Fibroblast of lung (primary cell): Measurements from ENCODE around the gene NUP93. TPM values are rescaled to one million over a fixed set of nuclear protein-coding genes. Genes with fewer than 3 reads are reported as not detected.

Experiments
- DNase-seq, 2 donors: peaks; one replicate each; pipeline versions ENCODE4 v3.0.0 to v3.0.0-alpha.2; 2010; ENCODE audit warnings: low read depth in 2 of 2
- H2AFZ ChIP-seq: 2 replicates; pipeline ENCODE4 v1.5.1; 2012; ENCODE audit warnings: low read length, control low read depth, inconsistent platforms
- H3K27ac ChIP-seq: 2 replicates; pipeline ENCODE4 v1.5.1; 2011; ENCODE audit warnings: low read length, control low read depth; ENCODE audit not compliant: insufficient read depth
- H3K27me3 ChIP-seq: 2 replicates; pipeline ENCODE4 v1.5.1; 2011; ENCODE audit warnings: mild to moderate bottlenecking, low read length; ENCODE audit not compliant: control insufficient read depth, insufficient read depth
- H3K36me3 ChIP-seq: 2 replicates; pipeline ENCODE4 v1.5.1; 2011; ENCODE audit warnings: low read length; ENCODE audit not compliant: control insufficient read depth, insufficient read depth
- H3K4me1 ChIP-seq: 2 replicates; pipeline ENCODE4 v1.5.1; 2011; ENCODE audit warnings: low read length; ENCODE audit not compliant: control insufficient read depth, insufficient read depth; ENCODE audit errors: extremely low read depth
- H3K4me2 ChIP-seq: 2 replicates; pipeline ENCODE4 v1.5.1; 2011; ENCODE audit warnings: low read length, control low read depth; ENCODE audit not compliant: insufficient read depth; ENCODE audit errors: extremely low read depth
- H3K4me3 ChIP-seq, 4 experiments: fragments of 200-600 bp in 1 of 4; sonication (generic) in 1 of 4; replicated peaks in 1 of 4; 2 replicates each; pipeline ENCODE4 v1.5.1; 2011 to 2016; ENCODE audit warnings: low read length in 4 of 4, low read depth in 3 of 4, mild to moderate bottlenecking in 3 of 4, control low read depth in 2 of 4, inconsistent platforms in 1 of 4, mixed read lengths in 1 of 4; ENCODE audit not compliant: insufficient read depth in 1 of 4; ENCODE audit errors: control extremely low read depth in 1 of 4
- H3K79me2 ChIP-seq: 2 replicates; pipeline ENCODE4 v1.5.1; 2012; ENCODE audit warnings: mild to moderate bottlenecking, low read length, inconsistent platforms; ENCODE audit not compliant: control insufficient read depth, insufficient read depth
- H3K9ac ChIP-seq: 2 replicates; pipeline ENCODE4 v1.5.1; 2011; ENCODE audit warnings: mild to moderate bottlenecking, low read length, control low read depth; ENCODE audit not compliant: insufficient read depth
- H3K9me3 ChIP-seq: 2 replicates; pipeline ENCODE4 v1.5.1; 2012; ENCODE audit warnings: low read depth, low read length; ENCODE audit not compliant: control insufficient read depth, insufficient read depth
- H4K20me1 ChIP-seq: 2 replicates; pipeline ENCODE4 v1.5.1; 2011; ENCODE audit warnings: low read length; ENCODE audit not compliant: control insufficient read depth, insufficient read depth; ENCODE audit errors: extremely low read depth
- EZH2 ChIP-seq: IDR thresholded peaks from 2 replicates; pipeline ENCODE4 v1.5.1; 2012; ENCODE audit warnings: low read length, control low read depth, mild to moderate bottlenecking; ENCODE audit errors: missing control alignments
- polyA plus RNA-seq, 2 donors: library from polyadenylated mRNA; depleted of rRNA in 1 of 2; stranded (reverse) in 1 of 2; unstranded in 1 of 2; fragments of >200 nt; gene quantifications; 2 replicates each; pipeline ENCODE4 v1.2.1, GENCODE V29; 2011 to 2012; ENCODE audit warnings: missing spikeins in 1 of 2
- total RNA-seq: library from RNA; depleted of rRNA; stranded (reverse); fragments of >200 nt; gene quantifications from 2 replicates; pipeline ENCODE4 v1.2.1, GENCODE V29; 2014
- TF ChIP-seq, protein P1 (sequence below), 2 donors: IDR thresholded peaks in 1 of 2; conservative IDR thresholded peaks in 1 of 2; 1 replicate in 1 of 2; 2 replicates in 1 of 2; pipeline ENCODE4 v1.5.1; 2011 to 2012; ENCODE audit warnings: low read length in 2 of 2, control low read depth in 1 of 2, inconsistent platforms in 1 of 2, low read depth in 1 of 2, mild to moderate bottlenecking in 1 of 2

NUP93 gene
- total and polyA plus RNA-seq, 2 donors (not counting 1 experiment from before 2014, with no cell fraction given) = 37.6 to 42.9 TPM

DNA sequence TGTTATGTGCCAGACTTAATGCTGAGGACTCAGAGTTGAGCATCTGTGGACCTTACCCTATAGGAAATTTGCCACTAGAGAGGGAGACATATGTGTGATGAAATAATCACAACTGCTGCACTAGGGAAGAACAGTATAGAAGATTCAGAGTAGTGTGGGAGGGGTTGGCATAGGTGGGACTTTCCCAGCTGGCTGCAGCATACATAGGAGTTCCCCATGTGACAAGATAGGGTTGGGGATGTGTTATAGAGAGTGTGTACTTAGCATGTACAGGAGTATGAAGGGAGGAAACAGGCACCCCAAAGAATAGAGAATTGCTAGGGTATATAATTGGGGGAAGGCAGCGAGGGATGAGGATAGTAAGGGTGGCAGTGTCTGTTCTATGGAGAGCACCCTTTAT, 2.9 kb downstream of the NUP93 start:
- Histone ChIP-seq H3K4me1 (peaks cover 4% of the 10 kb centered on the region), H3K27me3 (no peaks in the 10 kb centered on the region), H3K4me2 (no peak overlapping the region), H3K36me3 (no peaks in the 10 kb centered on the region), H3K79me2 (peaks cover 61% of the 10 kb centered on the region), H3K9ac (no peak overlapping the region), H3K27ac (no peak overlapping the region), H2AFZ (no peak overlapping the region), H3K4me3 (no peak overlapping the region), H3K9me3 (no peaks in the 10 kb centered on the region), H4K20me1 (no peaks in the 10 kb centered on the region)
- TF ChIP-seq, protein P1, sequence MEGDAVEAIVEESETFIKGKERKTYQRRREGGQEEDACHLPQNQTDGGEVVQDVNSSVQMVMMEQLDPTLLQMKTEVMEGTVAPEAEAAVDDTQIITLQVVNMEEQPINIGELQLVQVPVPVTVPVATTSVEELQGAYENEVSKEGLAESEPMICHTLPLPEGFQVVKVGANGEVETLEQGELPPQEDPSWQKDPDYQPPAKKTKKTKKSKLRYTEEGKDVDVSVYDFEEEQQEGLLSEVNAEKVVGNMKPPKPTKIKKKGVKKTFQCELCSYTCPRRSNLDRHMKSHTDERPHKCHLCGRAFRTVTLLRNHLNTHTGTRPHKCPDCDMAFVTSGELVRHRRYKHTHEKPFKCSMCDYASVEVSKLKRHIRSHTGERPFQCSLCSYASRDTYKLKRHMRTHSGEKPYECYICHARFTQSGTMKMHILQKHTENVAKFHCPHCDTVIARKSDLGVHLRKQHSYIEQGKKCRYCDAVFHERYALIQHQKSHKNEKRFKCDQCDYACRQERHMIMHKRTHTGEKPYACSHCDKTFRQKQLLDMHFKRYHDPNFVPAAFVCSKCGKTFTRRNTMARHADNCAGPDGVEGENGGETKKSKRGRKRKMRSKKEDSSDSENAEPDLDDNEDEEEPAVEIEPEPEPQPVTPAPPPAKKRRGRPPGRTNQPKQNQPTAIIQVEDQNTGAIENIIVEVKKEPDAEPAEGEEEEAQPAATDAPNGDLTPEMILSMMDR (conservative IDR thresholded peaks at IDR 0.05 in 1 of 2, IDR thresholded peaks at IDR 0.05 in 1 of 2; ENCODE audit: low read depth in 1 of 2, low read length in 2 of 2) = no peak
- TF ChIP-seq EZH2 = no peak
- no peak for DNase-seq

DNA sequence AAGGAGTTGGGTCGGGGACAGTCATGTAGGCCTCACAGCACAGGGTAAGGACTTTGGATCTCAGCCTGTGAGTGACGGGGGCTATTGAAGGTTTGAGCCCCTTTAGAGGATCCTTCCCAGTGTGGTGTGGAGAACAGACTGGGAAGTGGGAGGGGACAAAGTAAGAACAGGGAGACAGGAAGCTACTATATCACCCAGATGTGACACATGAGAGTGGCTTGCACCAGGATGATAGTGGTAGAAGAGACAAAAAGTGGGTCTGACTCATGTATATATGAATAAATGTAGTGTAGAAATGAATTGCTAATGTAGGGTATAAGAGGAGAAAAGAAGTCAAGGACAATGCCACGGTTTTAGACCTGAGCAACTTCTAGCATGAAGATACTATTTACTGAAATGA, 4.5 kb downstream of the NUP93 start:
- no peak overlapping the region for H3K4me3 ChIP-seq
- H3K27ac ChIP-seq = no peak overlapping the region
- H3K4me1 ChIP-seq = peaks cover 1% of the 10 kb centered on the region
- H3K27me3 ChIP-seq = no peaks in the 10 kb centered on the region
- H3K9me3 ChIP-seq = no peaks in the 10 kb centered on the region
- H4K20me1 ChIP-seq = no peaks in the 10 kb centered on the region
- H3K4me2 ChIP-seq = no peak overlapping the region
- no peak overlapping the region for H2AFZ ChIP-seq
- peaks cover 61% of the 10 kb centered on the region for H3K79me2 ChIP-seq
- no peaks in the 10 kb centered on the region for H3K36me3 ChIP-seq
- no peak overlapping the region for H3K9ac ChIP-seq
- peak in 1 of 2 donors; percentile 12 for DNase-seq
- TF ChIP-seq, protein P1 (conservative IDR thresholded peaks at IDR 0.05 in 1 of 2, IDR thresholded peaks at IDR 0.05 in 1 of 2; ENCODE audit: low read depth in 1 of 2, low read length in 2 of 2) = no peak
- TF ChIP-seq EZH2 = no peak

- Histone ChIP-seq H3K9me3 (no peaks in the 10 kb centered on the region), H4K20me1 (no peaks in the 10 kb centered on the region), H2AFZ (no peak overlapping the region), H3K79me2 (peaks cover 45% of the 10 kb centered on the region), H3K27ac (no peak overlapping the region), H3K27me3 (no peaks in the 10 kb centered on the region), H3K4me3 (no peak overlapping the region), H3K36me3 (no peaks in the 10 kb centered on the region), H3K4me2 (no peak overlapping the region), H3K9ac (no peak overlapping the region), H3K4me1 (no peaks in the 10 kb centered on the region)
- DNase-seq = no peak
- TF ChIP-seq EZH2 = no peak
- TF ChIP-seq, protein P1 (conservative IDR thresholded peaks at IDR 0.05 in 1 of 2, IDR thresholded peaks at IDR 0.05 in 1 of 2; ENCODE audit: low read depth in 1 of 2, low read length in 2 of 2) = no peak
These were observed 6.5 kb downstream of the NUP93 start for GRCh38 chr16:56736476-56736875.
